ENCODE results near the gene ATP6V1B1. TPM values are rescaled to one million over a fixed set of nuclear protein-coding genes. Genes with fewer than 3 reads are reported as not detected.

The ATP6V1B1 gene
- total and polyA plus RNA-seq, 2 experiments from 2014 or later = not detected

GRCh38 chr2:70988726-70989648 lies 53.3 kb downstream of the ATP6V1B1 start:
- Histone ChIP-seq H2AFZ (no peak overlapping the region), H3K4me3 (no peak overlapping the region), H3K4me2 (no peak overlapping the region), H3F3A (replicated peaks; ENCODE audit: low read depth) (no peaks in the 10 kb centered on the region), H3K36me3 (ENCODE audit: insufficient read depth) (no peaks in the 10 kb centered on the region), H3K4me1 (ENCODE audit: insufficient read depth) (peaks cover 5% of the 10 kb centered on the region), H4K20me1 (replicated peaks; ENCODE audit: insufficient read depth) (peaks cover 21% of the 10 kb centered on the region), H3K27me3 (ENCODE audit: insufficient read depth) (no peaks in the 10 kb centered on the region), H3K79me2 (replicated peaks; ENCODE audit: insufficient read depth) (peaks cover 13% of the 10 kb centered on the region), H3K9me2 (ENCODE audit: insufficient read depth) (no peaks in the 10 kb centered on the region), H3K27ac (ENCODE audit: low read depth) (no peak overlapping the region)
- no peak for ATAC-seq
- H3K4me1 Mint-ChIP-seq = peaks cover 15% of the 10 kb centered on the region
- peaks cover 8% of the 10 kb centered on the region for H3K27me3 Mint-ChIP-seq (ENCODE audit: insufficient read depth, low read depth, poor library complexity)
- peaks cover 24% of the 10 kb centered on the region for H3K36me3 Mint-ChIP-seq (ENCODE audit: low read depth)
- no peak for TF ChIP-seq EZH2 (IDR thresholded peaks at IDR 0.05; ENCODE audit: low read depth, unreplicated experiment)
- no peak for TF ChIP-seq NANOG (IDR thresholded peaks at IDR 0.05; ENCODE audit: borderline replicate concordance)
- TF ChIP-seq, protein P1, sequence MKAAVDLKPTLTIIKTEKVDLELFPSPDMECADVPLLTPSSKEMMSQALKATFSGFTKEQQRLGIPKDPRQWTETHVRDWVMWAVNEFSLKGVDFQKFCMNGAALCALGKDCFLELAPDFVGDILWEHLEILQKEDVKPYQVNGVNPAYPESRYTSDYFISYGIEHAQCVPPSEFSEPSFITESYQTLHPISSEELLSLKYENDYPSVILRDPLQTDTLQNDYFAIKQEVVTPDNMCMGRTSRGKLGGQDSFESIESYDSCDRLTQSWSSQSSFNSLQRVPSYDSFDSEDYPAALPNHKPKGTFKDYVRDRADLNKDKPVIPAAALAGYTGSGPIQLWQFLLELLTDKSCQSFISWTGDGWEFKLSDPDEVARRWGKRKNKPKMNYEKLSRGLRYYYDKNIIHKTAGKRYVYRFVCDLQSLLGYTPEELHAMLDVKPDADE (IDR thresholded peaks at IDR 0.05) = no peak
- TF ChIP-seq, protein P2, sequence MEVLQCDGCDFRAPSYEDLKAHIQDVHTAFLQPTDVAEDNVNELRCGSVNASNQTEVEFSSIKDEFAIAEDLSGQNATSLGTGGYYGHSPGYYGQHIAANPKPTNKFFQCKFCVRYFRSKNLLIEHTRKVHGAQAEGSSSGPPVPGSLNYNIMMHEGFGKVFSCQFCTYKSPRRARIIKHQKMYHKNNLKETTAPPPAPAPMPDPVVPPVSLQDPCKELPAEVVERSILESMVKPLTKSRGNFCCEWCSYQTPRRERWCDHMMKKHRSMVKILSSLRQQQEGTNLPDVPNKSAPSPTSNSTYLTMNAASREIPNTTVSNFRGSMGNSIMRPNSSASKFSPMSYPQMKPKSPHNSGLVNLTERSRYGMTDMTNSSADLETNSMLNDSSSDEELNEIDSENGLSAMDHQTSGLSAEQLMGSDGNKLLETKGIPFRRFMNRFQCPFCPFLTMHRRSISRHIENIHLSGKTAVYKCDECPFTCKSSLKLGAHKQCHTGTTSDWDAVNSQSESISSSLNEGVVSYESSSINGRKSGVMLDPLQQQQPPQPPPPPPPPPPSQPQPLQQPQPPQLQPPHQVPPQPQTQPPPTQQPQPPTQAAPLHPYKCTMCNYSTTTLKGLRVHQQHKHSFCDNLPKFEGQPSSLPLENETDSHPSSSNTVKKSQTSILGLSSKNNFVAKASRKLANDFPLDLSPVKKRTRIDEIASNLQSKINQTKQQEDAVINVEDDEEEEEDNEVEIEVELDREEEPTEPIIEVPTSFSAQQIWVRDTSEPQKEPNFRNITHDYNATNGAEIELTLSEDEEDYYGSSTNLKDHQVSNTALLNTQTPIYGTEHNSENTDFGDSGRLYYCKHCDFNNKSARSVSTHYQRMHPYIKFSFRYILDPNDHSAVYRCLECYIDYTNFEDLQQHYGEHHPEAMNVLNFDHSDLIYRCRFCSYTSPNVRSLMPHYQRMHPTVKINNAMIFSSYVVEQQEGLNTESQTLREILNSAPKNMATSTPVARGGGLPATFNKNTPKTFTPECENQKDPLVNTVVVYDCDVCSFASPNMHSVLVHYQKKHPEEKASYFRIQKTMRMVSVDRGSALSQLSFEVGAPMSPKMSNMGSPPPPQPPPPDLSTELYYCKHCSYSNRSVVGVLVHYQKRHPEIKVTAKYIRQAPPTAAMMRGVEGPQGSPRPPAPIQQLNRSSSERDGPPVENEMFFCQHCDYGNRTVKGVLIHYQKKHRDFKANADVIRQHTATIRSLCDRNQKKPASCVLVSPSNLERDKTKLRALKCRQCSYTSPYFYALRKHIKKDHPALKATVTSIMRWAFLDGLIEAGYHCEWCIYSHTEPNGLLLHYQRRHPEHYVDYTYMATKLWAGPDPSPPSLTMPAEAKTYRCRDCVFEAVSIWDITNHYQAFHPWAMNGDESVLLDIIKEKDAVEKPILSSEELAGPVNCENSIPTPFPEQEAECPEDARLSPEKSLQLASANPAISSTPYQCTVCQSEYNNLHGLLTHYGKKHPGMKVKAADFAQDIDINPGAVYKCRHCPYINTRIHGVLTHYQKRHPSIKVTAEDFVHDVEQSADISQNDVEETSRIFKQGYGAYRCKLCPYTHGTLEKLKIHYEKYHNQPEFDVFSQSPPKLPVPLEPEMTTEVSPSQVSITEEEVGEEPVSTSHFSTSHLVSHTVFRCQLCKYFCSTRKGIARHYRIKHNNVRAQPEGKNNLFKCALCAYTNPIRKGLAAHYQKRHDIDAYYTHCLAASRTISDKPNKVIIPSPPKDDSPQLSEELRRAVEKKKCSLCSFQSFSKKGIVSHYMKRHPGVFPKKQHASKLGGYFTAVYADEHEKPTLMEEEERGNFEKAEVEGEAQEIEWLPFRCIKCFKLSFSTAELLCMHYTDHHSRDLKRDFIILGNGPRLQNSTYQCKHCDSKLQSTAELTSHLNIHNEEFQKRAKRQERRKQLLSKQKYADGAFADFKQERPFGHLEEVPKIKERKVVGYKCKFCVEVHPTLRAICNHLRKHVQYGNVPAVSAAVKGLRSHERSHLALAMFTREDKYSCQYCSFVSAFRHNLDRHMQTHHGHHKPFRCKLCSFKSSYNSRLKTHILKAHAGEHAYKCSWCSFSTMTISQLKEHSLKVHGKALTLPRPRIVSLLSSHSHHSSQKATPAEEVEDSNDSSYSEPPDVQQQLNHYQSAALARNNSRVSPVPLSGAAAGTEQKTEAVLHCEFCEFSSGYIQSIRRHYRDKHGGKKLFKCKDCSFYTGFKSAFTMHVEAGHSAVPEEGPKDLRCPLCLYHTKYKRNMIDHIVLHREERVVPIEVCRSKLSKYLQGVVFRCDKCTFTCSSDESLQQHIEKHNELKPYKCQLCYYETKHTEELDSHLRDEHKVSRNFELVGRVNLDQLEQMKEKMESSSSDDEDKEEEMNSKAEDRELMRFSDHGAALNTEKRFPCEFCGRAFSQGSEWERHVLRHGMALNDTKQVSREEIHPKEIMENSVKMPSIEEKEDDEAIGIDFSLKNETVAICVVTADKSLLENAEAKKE (CRISPR knock-in tag; IDR thresholded peaks at IDR 0.05) = no peak
- TF ChIP-seq JUNB (IDR thresholded peaks at IDR 0.05; ENCODE audit: unreplicated experiment) = no peak
- TF ChIP-seq EZH2phosphoT487 (IDR thresholded peaks at IDR 0.05; ENCODE audit: unreplicated experiment) = no peak
- TF ChIP-seq, protein P3, sequence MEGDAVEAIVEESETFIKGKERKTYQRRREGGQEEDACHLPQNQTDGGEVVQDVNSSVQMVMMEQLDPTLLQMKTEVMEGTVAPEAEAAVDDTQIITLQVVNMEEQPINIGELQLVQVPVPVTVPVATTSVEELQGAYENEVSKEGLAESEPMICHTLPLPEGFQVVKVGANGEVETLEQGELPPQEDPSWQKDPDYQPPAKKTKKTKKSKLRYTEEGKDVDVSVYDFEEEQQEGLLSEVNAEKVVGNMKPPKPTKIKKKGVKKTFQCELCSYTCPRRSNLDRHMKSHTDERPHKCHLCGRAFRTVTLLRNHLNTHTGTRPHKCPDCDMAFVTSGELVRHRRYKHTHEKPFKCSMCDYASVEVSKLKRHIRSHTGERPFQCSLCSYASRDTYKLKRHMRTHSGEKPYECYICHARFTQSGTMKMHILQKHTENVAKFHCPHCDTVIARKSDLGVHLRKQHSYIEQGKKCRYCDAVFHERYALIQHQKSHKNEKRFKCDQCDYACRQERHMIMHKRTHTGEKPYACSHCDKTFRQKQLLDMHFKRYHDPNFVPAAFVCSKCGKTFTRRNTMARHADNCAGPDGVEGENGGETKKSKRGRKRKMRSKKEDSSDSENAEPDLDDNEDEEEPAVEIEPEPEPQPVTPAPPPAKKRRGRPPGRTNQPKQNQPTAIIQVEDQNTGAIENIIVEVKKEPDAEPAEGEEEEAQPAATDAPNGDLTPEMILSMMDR (conservative IDR thresholded peaks at IDR 0.05; ENCODE audit: low read depth in 2 of 2) = no peak
- no peak for TF ChIP-seq ZNF331 (CRISPR knock-in tag; IDR thresholded peaks at IDR 0.05; ENCODE audit: low read depth)
- TF ChIP-seq POLR2AphosphoS5 (IDR thresholded peaks at IDR 0.05; ENCODE audit: low read depth) = no peak
- no peak overlapping the region for H3K4me3 Mint-ChIP-seq
- H3K27ac Mint-ChIP-seq = no peak overlapping the region
- no peak for DNase-seq (ENCODE audit: low spot score)
- H3K9me3 Mint-ChIP-seq = no peaks in the 10 kb centered on the region; the same call in 2 of the 3 replicates
